ENCODE results near the gene LEPROT.

The LEPROT gene

DNA sequence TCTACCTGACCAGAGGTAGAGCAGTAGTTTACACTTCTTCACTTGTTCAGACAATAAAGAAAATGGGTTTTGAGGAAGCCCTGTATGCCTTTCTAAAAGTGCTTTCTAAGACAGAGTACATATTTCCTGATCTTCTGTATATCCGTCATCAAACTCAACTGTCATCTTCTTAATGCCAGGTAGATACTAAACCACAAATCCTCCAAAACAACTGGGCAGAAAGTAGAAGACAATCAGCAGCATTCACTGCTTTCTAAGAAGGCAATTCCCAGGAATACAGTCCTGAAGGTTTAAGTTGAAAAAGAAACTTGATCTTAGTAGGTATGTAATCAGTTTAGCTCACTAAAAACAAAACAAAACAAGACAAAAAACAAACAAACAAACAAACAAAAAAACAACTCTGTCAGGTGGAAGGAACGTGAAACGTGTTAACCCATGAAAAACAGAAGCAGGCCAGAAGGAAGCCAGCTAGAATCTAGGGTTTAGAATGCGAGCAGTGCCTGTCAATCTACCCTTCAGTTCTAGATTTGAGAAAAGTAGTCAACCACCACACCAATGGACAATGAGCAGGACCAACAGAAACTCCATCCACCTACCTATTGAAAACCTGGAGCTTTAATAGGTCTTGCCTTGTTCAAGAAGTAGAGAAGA is 59.2 kb downstream of the LEPROT start:
- no peak for DNase-seq

DNA sequence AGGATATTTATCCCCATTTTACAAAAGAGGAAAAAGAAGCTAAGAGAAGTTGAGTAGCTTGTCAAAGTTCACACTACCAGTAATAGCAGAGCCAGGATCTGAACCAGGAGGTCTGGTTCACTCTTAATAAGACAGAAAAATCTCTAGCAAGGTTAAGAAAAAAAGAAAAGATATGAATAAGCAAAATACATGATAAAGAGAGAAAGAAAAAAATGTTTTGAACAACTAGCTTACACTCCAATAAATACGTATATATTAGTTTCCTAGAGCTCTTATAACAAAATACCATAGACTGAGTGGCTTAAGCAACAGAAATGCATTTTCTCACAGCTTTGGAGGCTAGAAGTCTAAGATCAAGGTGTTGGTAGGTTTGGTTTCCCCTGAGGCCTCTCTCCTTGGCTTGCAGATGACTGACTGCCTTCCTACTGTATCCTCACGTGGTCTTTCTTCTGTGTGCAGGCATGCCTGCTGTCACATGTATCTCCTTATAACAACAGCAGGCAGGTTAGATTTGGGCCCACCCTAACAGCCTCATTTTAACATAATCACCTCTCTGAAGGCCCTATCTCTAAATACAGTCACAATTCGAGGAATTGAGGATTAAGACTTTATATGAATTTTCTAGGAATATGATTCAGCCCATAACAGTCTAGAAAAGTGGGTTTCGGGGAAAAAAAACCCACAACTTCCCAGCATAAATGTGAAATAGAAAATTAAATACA is 60.4 kb downstream of the LEPROT start:
- DNase-seq = peak; percentile 71

DNA sequence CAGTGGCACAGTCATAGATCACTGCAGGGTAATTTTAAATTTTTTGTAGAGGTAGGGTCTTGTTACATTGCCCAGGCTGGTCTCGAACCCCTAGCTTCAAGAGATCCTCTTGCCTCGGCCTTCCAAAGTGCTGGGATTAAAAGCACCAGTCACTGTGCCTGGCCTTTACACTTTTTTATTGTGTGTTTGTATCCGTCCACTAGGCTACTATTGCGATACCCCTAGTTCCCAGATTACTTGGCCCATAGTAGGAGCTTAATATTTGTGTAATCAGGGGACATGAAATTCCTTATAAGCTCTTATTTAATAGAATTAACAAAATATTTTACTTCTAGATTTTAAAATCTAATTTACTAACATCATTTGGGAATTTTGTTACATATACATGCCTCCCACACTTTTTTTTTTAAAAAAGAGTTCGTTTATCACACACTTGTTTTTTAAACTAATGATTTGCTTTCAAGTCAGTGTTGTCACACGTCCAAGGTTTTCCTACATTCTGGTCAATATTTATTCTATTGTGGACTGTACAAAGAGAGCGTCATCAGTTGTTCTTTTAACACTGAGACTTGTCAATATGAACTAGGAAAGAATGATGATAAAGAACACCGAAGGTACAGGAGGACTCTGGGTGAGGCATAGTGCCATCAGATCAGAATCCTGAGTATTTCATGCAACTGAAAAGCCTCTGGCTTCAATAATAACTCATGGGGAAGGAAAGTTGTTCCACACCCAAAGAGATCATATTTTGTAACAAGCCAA is 63.7 kb downstream of the LEPROT start:
- DNase-seq = no peak
